ENCODE results near the gene SLCO3A1. TPM values are rescaled to one million over a fixed set of nuclear protein-coding genes. Genes with fewer than 3 reads are reported as not detected.

SLCO3A1 gene
- total RNA-seq, 1 experiment from 2014 or later: 5.1 TPM

- no peak for TF ChIP-seq RAD21 (IDR thresholded peaks at IDR 0.05; ENCODE audit: low read depth)
- TF ChIP-seq CTCF (IDR thresholded peaks at IDR 0.05 in 2 of 3, conservative IDR thresholded peaks at IDR 0.05 in 1 of 3; ENCODE audit: borderline replicate concordance in 1 of 3, insufficient read depth in 1 of 3, low read depth in 2 of 3, low read length in 2 of 3): no peak
- no peak for TF ChIP-seq FOSL1 (IDR thresholded peaks at IDR 0.05; ENCODE audit: low read depth)
Measured at GRCh38 chr15:92111291-92111690, 257.8 kb downstream of the SLCO3A1 start (continued).

- no peak for ATAC-seq
- no peaks in the 10 kb centered on the region for H3K79me2 ChIP-seq (ENCODE audit: insufficient read depth, low read length)
- H3K4me1 ChIP-seq (ENCODE audit: control insufficient read depth in 1 of 2, insufficient read depth in 2 of 2, low read length in 2 of 2): no peaks in the 10 kb centered on the region
- ChIA-PET RAD21 (ENCODE audit: low non-redundant PET in 1 of 2, low total read pairs in 2 of 2, uncharacterized antibody in 2 of 2, unreplicated experiment in 2 of 2) (no interaction called here), POLR2A (no interaction called here), CTCF (no interaction called here)
- H3K4me3 ChIP-seq (replicated peaks in 1 of 2; ENCODE audit: low read depth in 1 of 2, low read length in 2 of 2): no peak overlapping the region
- H3K9me2 ChIP-seq (ENCODE audit: insufficient read depth): no peaks in the 10 kb centered on the region
- no peaks in the 10 kb centered on the region for H4K20me1 ChIP-seq (ENCODE audit: insufficient read depth)
- intact Hi-C loops (cut with micrococcal nuclease): no loop called here
- 0 out of 2 replicates have a peak, but pooled peaks cover 4% of the 10 kb centered on the region for H3K27me3 ChIP-seq (ENCODE audit: insufficient read depth, low read length)
- H3K36me3 ChIP-seq (ENCODE audit: control insufficient read depth in 1 of 2, insufficient read depth in 2 of 2, low read length in 2 of 2): no peaks in the 10 kb centered on the region
- TF ChIP-seq CBX3 (IDR thresholded peaks at IDR 0.05; ENCODE audit: low read depth) (no peak), SRF (IDR thresholded peaks at IDR 0.05; ENCODE audit: low read depth) (no peak), FOSL1 (IDR thresholded peaks at IDR 0.05; ENCODE audit: low read depth) (no peak), ZFX (IDR thresholded peaks at IDR 0.05) (no peak), ATF3 (IDR thresholded peaks at IDR 0.05) (no peak), ZNF274 (IDR thresholded peaks at IDR 0.05; ENCODE audit: low read depth, low read length) (no peak), JUND (IDR thresholded peaks at IDR 0.05) (no peak), CEBPB (IDR thresholded peaks at IDR 0.05; ENCODE audit: low read depth) (no peak), TCF7L2 (IDR thresholded peaks at IDR 0.05; ENCODE audit: borderline replicate concordance, extremely low read depth, insufficient read depth, insufficient read length) (no peak), EGR1 (IDR thresholded peaks at IDR 0.05; ENCODE audit: low read depth) (no peak)
- no peaks in the 10 kb centered on the region for H3K9me3 ChIP-seq (ENCODE audit: control insufficient read depth in 1 of 2, insufficient read depth in 1 of 2, low read depth in 1 of 2, low read length in 2 of 2)
- DNase-seq (ENCODE audit: low read depth, low spot score): no peak
- no peak overlapping the region for H3K9ac ChIP-seq (ENCODE audit: low read length)
- H3K4me2 ChIP-seq (ENCODE audit: low read length): no peak overlapping the region
- no TSS peak for BruUV-seq (replicated peaks)
- H3K27ac ChIP-seq (ENCODE audit: low read depth, low read length): no peak overlapping the region
- no peak overlapping the region for H2AFZ ChIP-seq (ENCODE audit: low read depth, low read length, poor library complexity, severe bottlenecking)
Measured at GRCh38 chr15:92111751-92112150, 258.2 kb downstream of the SLCO3A1 start.

Measured in HCT116 (cell line).